Body of pancreas (tissue), 4 donors: Measurements from ENCODE around the gene GRB2.
A peak's percentile ranks its signal among the peaks of the same experiment; 100 is the strongest.

Source experiments
- POLR2A ChIP-seq, 3 donors: fragments of 450-650 bp; IDR thresholded peaks; one replicate each; pipeline ENCODE4 v1.6.1; 2016; ENCODE audit warnings: antibody characterized with exemption in 3 of 3, mild to moderate bottlenecking in 2 of 3
- TF ChIP-seq, protein P1 (sequence below), 7 experiments: fragments of 450-650 bp in 4 of 7; fragments of 200-600 bp in 3 of 7; sonication (generic) in 3 of 7; IDR thresholded peaks; one replicate each; pipeline ENCODE4 v1.5.1; 2016 to 2019; ENCODE audit warnings: antibody characterized with exemption in 7 of 7

DNA sequence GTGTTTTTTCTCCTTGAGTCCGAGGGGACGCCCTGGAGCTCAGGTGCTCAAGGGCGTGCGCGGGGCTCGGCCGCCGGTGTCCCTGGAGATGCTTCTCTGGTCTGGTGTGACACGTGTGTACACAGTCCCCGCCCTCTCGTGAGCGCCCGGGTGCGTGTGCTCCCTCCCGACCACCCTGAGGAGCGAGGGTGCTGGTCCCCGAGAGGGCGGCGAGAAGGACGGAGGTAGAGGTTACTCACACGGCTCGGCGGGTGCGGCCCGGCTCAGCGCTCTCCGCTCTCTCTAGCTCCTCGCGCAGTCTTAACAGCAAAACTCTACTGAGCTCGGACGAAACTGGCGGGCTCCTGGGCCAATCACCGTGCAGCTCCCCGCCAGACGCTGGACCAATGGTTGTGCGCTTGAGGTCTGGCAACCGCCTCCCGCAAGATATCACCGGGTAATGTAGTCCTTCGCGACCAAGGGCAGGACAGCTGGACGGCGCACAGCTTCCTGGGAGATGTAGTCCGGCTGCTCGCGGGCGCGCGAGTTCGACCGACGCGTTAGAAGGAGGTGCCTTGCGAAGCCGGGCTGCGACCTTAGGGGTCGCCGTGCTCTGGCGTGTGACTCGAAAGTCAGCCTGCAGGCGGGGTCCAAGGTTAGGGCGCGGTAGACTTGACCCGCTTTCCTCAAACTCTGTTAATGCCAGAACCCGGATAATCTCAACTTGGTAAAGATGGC is 116.2 kb downstream of the GRB2 start, which contains the start of gene SLC25A19:
- TF ChIP-seq, protein P1, sequence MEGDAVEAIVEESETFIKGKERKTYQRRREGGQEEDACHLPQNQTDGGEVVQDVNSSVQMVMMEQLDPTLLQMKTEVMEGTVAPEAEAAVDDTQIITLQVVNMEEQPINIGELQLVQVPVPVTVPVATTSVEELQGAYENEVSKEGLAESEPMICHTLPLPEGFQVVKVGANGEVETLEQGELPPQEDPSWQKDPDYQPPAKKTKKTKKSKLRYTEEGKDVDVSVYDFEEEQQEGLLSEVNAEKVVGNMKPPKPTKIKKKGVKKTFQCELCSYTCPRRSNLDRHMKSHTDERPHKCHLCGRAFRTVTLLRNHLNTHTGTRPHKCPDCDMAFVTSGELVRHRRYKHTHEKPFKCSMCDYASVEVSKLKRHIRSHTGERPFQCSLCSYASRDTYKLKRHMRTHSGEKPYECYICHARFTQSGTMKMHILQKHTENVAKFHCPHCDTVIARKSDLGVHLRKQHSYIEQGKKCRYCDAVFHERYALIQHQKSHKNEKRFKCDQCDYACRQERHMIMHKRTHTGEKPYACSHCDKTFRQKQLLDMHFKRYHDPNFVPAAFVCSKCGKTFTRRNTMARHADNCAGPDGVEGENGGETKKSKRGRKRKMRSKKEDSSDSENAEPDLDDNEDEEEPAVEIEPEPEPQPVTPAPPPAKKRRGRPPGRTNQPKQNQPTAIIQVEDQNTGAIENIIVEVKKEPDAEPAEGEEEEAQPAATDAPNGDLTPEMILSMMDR (IDR thresholded peaks at IDR 0.05), result peak in 1 of 7 experiments; percentile 14
- peak; percentile 97 to 98 (median 97) for TF ChIP-seq POLR2A (IDR thresholded peaks at IDR 0.05)
